Measurements from ENCODE around the gene PCDH9.

Gene PCDH9

DNA sequence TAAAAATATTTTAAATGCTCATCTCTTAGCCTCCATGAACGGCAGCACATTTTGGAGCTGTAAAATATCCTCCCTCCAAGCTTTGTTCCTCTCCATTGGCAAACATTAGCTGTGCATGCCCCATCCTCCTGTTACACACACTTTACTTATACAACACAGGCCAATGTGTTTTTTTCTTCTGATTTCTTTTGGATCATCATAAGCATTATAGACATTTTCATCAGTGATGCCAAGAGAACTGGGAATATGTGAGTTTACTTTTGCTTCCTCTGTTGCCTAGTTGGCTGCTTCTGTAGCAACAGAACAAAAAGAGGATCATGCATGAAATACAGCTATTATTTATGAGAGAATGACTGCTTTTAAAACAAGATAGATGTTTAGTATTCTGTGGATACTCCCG, 142.6 kb downstream of the PCDH9 start:
- no peaks in the 10 kb centered on the region for H3K36me3 Mint-ChIP-seq
- H3K4me1 Mint-ChIP-seq, result no peaks in the 10 kb centered on the region
- no peak overlapping the region for H3K4me3 Mint-ChIP-seq
- no peak for ATAC-seq (ENCODE audit: low read depth)
- no peak for DNase-seq (ENCODE audit: low spot score in 2 of 2)
- H3K27ac Mint-ChIP-seq, result no peak overlapping the region
- H3K27me3 Mint-ChIP-seq, result no peaks in the 10 kb centered on the region
- peaks cover 1% of the 10 kb centered on the region for H3K9me3 Mint-ChIP-seq

DNA sequence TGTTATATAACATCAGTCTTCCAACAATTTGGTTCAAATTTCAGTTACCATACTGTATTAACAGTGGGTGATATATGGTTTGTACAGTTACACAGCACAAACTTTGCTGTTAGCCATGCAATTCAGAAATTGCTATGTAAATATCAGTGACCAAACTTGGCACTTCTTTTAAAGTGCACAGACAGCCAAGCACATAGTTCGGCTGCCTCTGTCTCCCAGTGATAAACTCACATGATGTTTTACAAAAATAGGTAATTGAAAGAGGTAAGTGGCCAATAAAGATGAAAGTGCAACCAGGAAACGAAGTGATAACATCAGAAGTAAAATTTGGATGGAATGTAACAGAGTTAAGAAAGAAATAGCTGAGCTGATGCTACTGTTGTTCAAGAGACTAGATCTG, 143.9 kb downstream of the PCDH9 start:
- ATAC-seq (ENCODE audit: low read depth), result no peak

DNA sequence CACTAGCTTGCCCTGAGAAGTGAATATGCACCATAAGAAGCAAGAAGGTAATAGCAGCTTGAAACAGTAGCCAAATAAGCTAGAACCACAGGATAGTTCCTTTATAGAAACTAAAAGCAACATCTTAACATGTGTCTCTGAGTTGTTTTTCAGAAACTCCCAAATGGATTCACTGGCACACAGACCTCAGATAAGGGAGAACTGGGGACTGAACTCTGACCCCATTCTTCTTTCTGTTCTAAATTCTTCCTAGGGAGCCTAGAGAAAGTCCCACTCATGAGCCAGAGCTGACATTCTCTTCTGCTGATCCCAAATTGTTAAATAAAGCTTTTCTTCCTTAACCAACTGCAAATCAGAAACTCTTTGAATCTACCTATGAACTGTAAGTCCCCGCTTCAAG, 146.1 kb downstream of the PCDH9 start:
- no peaks in the 10 kb centered on the region for H3K9me3 Mint-ChIP-seq
- H3K4me3 Mint-ChIP-seq, result no peak overlapping the region
- H3K36me3 Mint-ChIP-seq, result no peaks in the 10 kb centered on the region
- ATAC-seq (ENCODE audit: low read depth) (no peak), DNase-seq (ENCODE audit: low spot score in 2 of 2) (no peak)
- H3K27me3 Mint-ChIP-seq, result no peaks in the 10 kb centered on the region
- H3K4me1 Mint-ChIP-seq, result no peaks in the 10 kb centered on the region
- H3K27ac Mint-ChIP-seq, result no peak overlapping the region

More for the DNA sequence above, 143.9 kb downstream of the PCDH9 start:
- no peak overlapping the region for H3K4me3 Mint-ChIP-seq
- no peaks in the 10 kb centered on the region for H3K27me3 Mint-ChIP-seq
- DNase-seq (ENCODE audit: low spot score in 2 of 2), result no peak
- H3K9me3 Mint-ChIP-seq, result no peaks in the 10 kb centered on the region
- no peaks in the 10 kb centered on the region for H3K36me3 Mint-ChIP-seq
- no peaks in the 10 kb centered on the region for H3K4me1 Mint-ChIP-seq
- no peak overlapping the region for H3K27ac Mint-ChIP-seq

DNA sequence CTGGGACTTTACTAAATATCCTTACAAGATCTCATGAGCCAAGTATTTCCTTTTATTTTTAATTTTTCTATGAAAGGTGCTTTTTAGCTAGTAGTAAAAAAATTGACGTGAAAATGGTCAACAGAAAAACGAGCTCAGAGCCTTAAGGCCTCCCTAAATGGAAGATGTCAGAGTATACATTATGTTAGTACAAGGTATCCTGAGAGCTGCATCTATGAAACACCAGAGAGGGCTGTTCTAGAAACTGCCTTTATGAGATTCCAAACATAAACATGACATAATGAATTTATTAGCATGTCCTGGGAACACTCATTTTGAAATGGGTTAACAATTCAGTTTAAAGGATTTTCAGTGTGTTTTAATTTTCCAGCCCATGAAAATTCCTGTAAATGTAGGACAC, 146.6 kb downstream of the PCDH9 start:
- ATAC-seq (ENCODE audit: low read depth), result no peak
- no peak overlapping the region for H3K27ac Mint-ChIP-seq
- H3K9me3 Mint-ChIP-seq, result no peaks in the 10 kb centered on the region
- no peaks in the 10 kb centered on the region for H3K4me1 Mint-ChIP-seq
- H3K36me3 Mint-ChIP-seq, result no peaks in the 10 kb centered on the region
- DNase-seq (ENCODE audit: low spot score in 2 of 2), result no peak
- no peak overlapping the region for H3K4me3 Mint-ChIP-seq
- H3K27me3 Mint-ChIP-seq, result no peaks in the 10 kb centered on the region

DNA sequence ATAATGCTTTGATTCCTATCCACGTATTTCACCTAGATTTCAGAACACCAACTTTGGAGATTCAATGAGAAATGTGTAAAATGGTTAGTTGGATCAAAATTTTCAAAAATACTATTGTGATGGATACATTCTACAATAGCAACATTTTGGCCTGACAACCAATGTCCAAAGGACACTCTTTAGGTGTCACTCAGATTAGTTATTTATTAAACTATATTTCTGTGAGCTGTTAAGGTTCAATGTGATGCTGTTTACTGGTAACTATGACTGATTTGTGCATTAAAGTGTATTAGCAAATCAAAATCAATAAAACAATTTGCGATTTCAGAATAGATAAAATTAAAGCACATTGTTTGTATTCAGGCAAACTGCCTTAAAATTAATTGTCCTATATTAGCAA, 149.8 kb downstream of the PCDH9 start:
- Mint-ChIP-seq H3K36me3 (no peaks in the 10 kb centered on the region), H3K27ac (no peak overlapping the region), H3K4me1 (no peaks in the 10 kb centered on the region), H3K9me3 (peaks cover 3% of the 10 kb centered on the region), H3K4me3 (no peak overlapping the region), H3K27me3 (no peaks in the 10 kb centered on the region)
- ATAC-seq (ENCODE audit: low read depth) (no peak), DNase-seq (ENCODE audit: low spot score in 2 of 2) (no peak)

DNA sequence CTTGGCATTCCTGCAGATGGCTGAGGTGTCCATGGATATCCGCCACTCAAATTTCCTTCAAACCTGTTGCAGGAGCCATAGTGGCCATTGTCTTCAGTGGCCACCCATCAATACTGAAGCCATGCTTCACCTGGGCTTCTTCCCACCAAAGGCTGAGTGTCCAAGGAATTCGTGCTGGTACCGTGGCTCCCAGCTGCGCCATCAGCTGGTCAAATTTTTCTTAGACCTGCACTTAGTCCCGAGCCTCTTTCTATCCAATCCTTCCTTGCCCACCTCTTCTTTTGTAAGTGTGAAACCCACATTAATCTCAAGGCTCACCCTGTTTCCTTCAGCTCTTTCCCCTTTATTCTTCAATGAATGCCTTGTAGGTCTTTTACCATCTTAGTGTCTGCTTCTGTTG, 152.1 kb downstream of the PCDH9 start:
- Mint-ChIP-seq H3K27ac (no peak overlapping the region), H3K4me3 (no peak overlapping the region), H3K27me3 (no peaks in the 10 kb centered on the region), H3K4me1 (no peaks in the 10 kb centered on the region), H3K36me3 (no peaks in the 10 kb centered on the region), H3K9me3 (peaks cover 3% of the 10 kb centered on the region)
- DNase-seq (ENCODE audit: low spot score in 2 of 2) (no peak), ATAC-seq (ENCODE audit: low read depth) (no peak)

DNA sequence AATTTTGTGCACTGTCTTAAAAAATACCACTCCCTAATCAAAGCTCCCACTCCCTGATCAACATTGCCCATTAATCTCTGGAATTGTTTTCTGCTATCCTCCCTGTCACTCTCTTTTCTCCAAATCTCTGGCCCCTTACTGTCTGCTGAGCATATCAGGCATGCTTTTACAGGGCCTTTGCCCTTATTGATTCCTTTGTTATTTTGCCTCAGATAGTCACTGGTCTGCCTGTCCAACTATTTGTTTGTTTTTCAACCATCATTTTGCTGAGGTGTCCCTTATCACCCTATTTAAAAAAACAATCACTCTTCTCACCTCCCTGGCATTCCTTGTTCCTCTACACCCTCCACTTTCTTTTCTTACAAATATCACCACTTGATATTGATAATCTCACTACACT, 153.0 kb downstream of the PCDH9 start:
- H3K27ac Mint-ChIP-seq, result no peak overlapping the region
- no peak overlapping the region for H3K4me3 Mint-ChIP-seq
- ATAC-seq (ENCODE audit: low read depth) (no peak), DNase-seq (ENCODE audit: low spot score in 2 of 2) (no peak)
- H3K27me3 Mint-ChIP-seq, result no peaks in the 10 kb centered on the region
- peaks cover 3% of the 10 kb centered on the region for H3K9me3 Mint-ChIP-seq
- no peaks in the 10 kb centered on the region for H3K36me3 Mint-ChIP-seq
- no peaks in the 10 kb centered on the region for H3K4me1 Mint-ChIP-seq

DNA sequence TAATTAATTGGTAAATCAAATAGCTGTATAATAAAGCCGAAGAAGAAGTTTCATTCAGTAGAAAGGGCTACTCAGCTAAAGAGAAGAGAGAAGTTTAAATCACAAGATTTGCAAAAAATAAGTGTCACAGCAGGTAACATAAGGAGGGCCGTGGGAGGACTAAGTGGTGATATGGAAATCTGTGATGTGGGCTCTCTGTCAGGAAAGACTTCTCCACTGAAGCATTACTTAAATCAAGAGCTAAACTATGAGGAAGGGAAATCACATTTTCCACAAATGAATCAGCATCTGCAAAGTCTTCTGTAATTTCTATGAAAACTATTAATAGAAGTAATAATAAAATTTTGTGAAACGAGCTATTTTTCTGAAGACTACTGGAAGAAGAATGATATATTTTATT, 153.8 kb downstream of the PCDH9 start:
- Mint-ChIP-seq H3K27ac (no peak overlapping the region), H3K4me3 (no peak overlapping the region), H3K9me3 (peaks cover 3% of the 10 kb centered on the region), H3K36me3 (no peaks in the 10 kb centered on the region), H3K4me1 (no peaks in the 10 kb centered on the region), H3K27me3 (no peaks in the 10 kb centered on the region)
- DNase-seq (ENCODE audit: low spot score in 2 of 2) (no peak), ATAC-seq (ENCODE audit: low read depth) (no peak)

DNA sequence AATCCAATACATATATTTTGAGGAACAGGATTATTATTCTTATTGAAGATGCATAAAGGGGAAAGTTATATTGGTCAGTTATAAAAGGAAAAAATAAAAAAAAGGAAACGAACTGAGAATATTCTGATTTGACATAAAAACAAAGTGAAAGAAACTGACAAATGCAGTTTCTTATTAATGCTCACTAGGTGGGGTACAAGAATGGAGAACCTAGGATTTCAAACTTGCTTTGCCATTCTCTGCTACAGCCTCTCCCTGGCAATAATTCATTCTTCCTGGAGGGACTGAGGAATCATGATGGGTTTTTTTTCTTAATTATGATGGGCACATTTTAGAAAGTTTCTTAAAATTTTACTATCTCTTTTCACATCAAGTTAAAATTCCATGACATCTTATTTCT, 154.9 kb downstream of the PCDH9 start:
- Mint-ChIP-seq H3K27ac (no peak overlapping the region), H3K36me3 (no peaks in the 10 kb centered on the region), H3K4me3 (no peak overlapping the region), H3K9me3 (peaks cover 3% of the 10 kb centered on the region), H3K4me1 (no peaks in the 10 kb centered on the region), H3K27me3 (no peaks in the 10 kb centered on the region)
- DNase-seq (ENCODE audit: low spot score in 2 of 2) (no peak), ATAC-seq (ENCODE audit: low read depth) (no peak)

DNA sequence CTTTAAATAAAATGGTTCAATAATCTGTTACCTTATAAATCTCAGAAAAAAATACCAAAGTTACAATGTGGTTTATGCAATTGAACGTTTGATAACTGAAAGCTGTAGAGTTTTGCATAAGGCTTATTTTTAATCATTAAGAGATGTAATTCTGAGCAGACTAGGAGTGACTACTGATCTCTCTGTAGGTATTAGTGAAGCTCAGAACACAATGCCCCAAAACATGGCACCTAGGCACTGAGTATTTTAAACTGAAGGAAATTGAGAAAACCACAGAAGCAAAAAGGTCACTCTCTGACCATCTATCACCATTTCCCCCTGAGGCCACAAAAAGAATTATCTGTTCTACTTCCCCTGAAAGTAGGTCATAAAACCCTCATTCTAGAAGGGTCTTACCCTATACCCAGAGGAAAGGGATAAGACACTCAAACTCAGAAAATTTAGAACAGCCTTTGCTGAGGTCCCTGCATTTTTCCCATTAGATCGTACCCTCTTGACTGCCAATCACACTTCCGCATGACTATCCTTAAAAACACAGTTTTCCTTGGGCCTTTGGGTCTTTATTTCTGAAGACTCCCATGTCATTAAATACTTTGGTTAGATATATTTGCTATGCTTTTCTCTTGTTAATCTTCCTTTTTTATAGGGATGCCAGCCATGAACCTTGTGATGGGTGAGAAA, 158.1 kb downstream of the PCDH9 start:
- no peak for ATAC-seq (ENCODE audit: low read depth)
- Mint-ChIP-seq H3K27me3 (no peaks in the 10 kb centered on the region), H3K27ac (no peak overlapping the region), H3K36me3 (no peaks in the 10 kb centered on the region), H3K4me3 (no peak overlapping the region), H3K9me3 (no peaks in the 10 kb centered on the region), H3K4me1 (no peaks in the 10 kb centered on the region)
- DNase-seq (ENCODE audit: low spot score in 2 of 2), result no peak

DNA sequence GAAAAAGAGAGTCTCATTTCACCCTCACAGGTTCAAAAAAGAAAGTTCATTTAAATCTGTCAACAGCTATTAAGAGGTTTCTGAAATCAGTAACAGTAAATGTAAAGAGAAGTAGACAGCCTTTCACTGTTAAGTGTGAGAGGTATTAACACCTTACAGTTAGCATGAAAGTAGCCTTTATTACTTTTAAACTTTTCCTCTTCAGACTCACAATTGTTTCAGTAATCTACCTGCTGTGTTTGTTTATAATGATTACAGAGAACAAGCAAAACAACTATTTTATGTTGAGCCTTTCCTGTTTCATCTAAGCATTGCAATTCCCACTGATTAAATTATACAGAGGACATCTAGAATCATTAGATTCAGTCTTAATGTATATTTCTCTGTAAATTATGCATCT, 159.8 kb downstream of the PCDH9 start:
- Mint-ChIP-seq H3K27me3 (no peaks in the 10 kb centered on the region), H3K9me3 (no peaks in the 10 kb centered on the region), H3K36me3 (no peaks in the 10 kb centered on the region), H3K4me3 (no peak overlapping the region), H3K27ac (no peak overlapping the region), H3K4me1 (no peaks in the 10 kb centered on the region)
- no peak for DNase-seq (ENCODE audit: low spot score in 2 of 2)
- no peak for ATAC-seq (ENCODE audit: low read depth)

DNA sequence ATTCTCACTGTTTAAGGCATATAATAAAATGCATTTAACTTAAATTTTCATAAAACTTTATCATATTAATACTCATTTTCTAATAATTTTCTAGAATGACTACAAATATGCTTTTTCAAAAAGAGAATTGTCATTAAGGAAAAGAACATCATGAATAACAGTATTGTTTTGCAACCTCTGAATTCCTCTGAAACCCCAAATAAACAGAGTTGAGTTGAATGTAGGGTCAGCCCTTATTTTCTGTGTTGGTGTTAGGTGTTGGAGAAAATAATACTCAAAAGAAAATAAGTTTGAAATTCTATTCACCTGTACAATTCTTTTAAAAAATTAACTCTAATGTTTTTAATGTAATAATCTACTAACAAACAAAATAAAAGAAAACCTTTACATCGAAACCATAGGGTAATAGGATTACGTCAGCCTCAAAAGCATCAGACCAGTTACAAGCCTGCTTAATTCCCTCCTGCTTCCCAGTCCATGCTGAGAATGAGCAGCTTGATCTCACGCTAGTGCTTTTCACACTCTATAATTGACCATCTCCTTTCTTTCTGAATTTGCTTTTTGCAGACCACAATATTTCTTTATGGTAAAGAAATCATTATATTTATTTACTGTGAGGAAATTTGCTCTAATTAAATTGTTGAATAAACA, 160.9 kb downstream of the PCDH9 start:
- no peak for DNase-seq (ENCODE audit: low spot score in 2 of 2)
- no peaks in the 10 kb centered on the region for H3K4me1 Mint-ChIP-seq
- no peak for ATAC-seq (ENCODE audit: low read depth)
- no peaks in the 10 kb centered on the region for H3K27me3 Mint-ChIP-seq
- H3K9me3 Mint-ChIP-seq, result no peaks in the 10 kb centered on the region
- no peak overlapping the region for H3K4me3 Mint-ChIP-seq
- H3K36me3 Mint-ChIP-seq, result no peaks in the 10 kb centered on the region
- H3K27ac Mint-ChIP-seq, result no peak overlapping the region

DNA sequence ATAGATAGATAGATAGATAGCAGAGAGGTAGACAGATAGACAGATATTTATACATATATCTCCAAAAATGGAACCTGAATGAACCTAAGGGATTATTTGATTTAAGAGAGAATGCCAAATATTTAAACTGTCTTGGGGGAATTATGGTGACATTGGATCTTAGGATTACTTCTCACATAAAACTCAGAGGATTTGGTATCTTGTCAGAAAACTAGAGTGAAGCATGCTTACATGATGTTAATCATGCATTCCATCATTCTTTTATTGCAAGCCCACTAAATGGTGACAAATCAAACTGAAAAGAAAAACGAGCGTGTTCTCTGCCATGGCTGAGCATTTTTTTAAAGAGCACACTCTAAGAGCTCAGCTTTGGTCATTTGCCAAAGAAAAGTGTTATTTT, 165.2 kb downstream of the PCDH9 start:
- Mint-ChIP-seq H3K4me1 (no peaks in the 10 kb centered on the region), H3K9me3 (peaks cover 1% of the 10 kb centered on the region), H3K27me3 (no peaks in the 10 kb centered on the region), H3K27ac (no peak overlapping the region), H3K4me3 (no peak overlapping the region), H3K36me3 (no peaks in the 10 kb centered on the region)
- ATAC-seq (ENCODE audit: low read depth), result no peak
- DNase-seq (ENCODE audit: low spot score in 2 of 2), result no peak

DNA sequence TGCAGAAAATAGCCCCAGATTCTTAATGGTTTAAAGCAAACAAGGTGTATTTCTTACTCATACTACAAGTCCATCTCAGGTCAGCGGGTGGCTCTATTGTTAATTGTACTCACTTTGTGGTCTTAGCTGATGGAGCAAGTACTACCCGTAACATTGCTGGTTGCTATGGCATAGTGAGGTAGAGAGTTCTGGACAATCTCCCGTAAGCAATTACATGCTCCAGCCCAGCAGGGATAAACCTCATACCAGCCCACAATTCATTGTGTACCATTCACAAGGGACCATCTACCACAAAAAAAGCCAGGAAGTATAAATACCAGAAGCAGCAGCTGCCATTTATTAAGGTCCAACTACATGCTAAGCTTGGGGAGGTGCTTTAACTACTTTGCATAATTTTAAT, 167.1 kb downstream of the PCDH9 start:
- Mint-ChIP-seq H3K27ac (no peak overlapping the region), H3K27me3 (no peaks in the 10 kb centered on the region), H3K36me3 (no peaks in the 10 kb centered on the region), H3K9me3 (peaks cover 1% of the 10 kb centered on the region), H3K4me1 (no peaks in the 10 kb centered on the region), H3K4me3 (no peak overlapping the region)
- ATAC-seq (ENCODE audit: low read depth) (no peak), DNase-seq (ENCODE audit: low spot score in 2 of 2) (no peak)

DNA sequence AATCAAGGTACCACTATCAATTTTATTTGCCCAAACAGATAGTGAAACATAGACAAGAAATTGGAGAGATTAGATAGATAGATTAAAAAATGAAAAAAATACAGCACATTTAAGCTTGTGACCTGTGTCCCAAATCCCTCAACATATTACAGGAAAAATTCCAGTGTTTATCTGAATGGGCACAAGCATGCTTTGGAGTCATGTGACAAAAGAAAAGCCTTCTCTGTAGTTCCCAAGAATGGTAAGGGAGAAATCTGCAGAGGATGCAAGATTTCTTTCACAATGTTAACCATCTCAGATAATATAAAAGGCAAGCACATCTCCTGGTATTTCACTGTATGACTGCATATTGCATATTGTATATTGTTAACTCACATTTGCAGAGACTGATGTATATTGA, 168.0 kb downstream of the PCDH9 start:
- no peak overlapping the region for H3K4me3 Mint-ChIP-seq
- H3K9me3 Mint-ChIP-seq, result peaks cover 1% of the 10 kb centered on the region
- no peak for ATAC-seq (ENCODE audit: low read depth)
- no peaks in the 10 kb centered on the region for H3K36me3 Mint-ChIP-seq
- no peaks in the 10 kb centered on the region for H3K4me1 Mint-ChIP-seq
- no peak overlapping the region for H3K27ac Mint-ChIP-seq
- H3K27me3 Mint-ChIP-seq, result no peaks in the 10 kb centered on the region
- DNase-seq (ENCODE audit: low spot score in 2 of 2), result no peak

Measured in memory B cell (primary cell).